Mesenteric fat pad (tissue), 1 donor: ENCODE data around the gene PPP6R2. TPM values are rescaled to one million over a fixed set of nuclear protein-coding genes. Genes with fewer than 3 reads are reported as not detected.
A peak's percentile ranks its signal among the peaks of the same experiment; 100 is the strongest.
"Not testable (repeated sequence)": the region's sequence is repeated elsewhere in the genome, so short reads cannot be mapped to it uniquely, and the experiment has no call there.

Experiments
- DNase-seq: peaks from one replicate; pipeline ENCODE4 v3.0.0-alpha.2; 2020; ENCODE audit warnings: low spot score
- total RNA-seq: library from RNA; stranded (reverse); fragmentation: NEBNext Ultra II Directional; extraction: Animal tissue kit (Norgen Biotek cat#: 25700); gene quantifications from one replicate; pipeline ENCODE4 v1.2.1, GENCODE V29; 2021
- donor health status: DM: yes; HTN: yes; CAD: no.

Gene PPP6R2
- total RNA-seq, 1 donor from 2014 or later = 45.3 TPM

GRCh38 chr22:50341977-50342650 lies 1.0 kb upstream of the PPP6R2 start:
- DNase-seq = peak; percentile 93

DNA sequence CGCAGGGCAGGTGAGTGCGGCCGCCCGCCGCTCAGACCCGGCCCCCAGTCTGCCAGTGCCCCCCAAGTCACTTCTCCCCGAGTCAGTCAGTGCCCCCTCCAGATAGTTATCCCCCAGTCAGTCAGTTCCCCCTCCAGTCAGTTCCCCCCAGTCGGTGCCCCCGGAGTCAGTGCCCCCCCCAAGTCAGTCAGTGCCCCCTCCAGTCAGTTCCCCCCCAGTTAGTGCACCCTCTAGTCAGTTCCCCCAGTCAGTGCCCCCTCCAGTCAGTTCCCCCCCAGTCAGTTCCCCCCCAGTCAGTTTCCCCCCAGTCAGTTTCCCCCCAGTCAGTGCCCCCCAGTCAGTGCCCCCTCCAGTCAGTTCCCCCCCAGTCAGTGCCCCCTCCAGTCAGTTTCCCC lies 411 bp downstream of the PPP6R2 start:
- no peak for DNase-seq

- DNase-seq = no peak
Observed at GRCh38 chr22:50346470-50346869, 3.3 kb downstream of the PPP6R2 start.

DNA sequence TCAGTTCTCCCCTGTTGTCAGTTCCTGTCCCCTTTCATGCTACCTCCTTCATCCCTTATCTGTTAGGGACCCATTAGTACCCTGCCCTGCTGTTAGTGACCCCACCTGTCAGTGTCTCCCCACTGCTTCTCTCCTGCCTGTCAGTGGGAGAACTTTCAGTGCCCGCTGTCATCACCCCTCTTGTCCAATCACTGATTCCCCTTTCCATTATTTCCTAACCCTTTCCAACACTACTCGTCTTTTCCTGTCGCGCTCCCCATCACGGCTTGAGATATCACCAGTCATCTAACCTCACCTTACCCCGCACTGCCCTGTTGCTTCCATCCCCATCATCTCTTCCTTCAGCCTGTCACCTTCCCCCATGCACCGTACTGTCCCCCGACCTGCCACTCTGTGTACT lies 4.0 kb downstream of the PPP6R2 start:
- DNase-seq = no peak

- DNase-seq = no peak
Observed at GRCh38 chr22:50348058-50348457, 4.9 kb downstream of the PPP6R2 start.

GRCh38 chr22:50356186-50356585 lies 13.1 kb downstream of the PPP6R2 start:
- no peak for DNase-seq

- DNase-seq = no peak
Observed at GRCh38 chr22:50357222-50357621, 14.1 kb downstream of the PPP6R2 start.

DNA sequence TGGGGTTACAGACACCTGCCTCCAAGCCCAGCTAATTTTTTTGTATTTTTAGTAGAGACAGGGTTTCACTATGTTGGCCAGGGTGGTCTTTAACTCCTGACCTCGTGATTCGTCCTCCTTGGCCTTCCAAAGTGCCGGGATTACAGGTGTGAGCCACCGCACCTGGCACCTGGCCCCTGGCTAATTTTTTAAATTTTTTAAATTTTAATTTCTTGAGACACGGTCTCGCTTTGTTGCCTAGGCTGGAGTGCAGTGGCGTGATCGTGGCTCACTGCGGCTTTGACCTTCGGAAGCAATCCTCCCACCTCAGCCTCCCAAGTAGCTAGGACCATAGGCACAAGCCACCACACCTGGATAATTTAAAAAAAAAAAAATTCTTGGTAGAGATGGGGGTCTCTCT lies 14.6 kb downstream of the PPP6R2 start:
- DNase-seq = no peak

DNA sequence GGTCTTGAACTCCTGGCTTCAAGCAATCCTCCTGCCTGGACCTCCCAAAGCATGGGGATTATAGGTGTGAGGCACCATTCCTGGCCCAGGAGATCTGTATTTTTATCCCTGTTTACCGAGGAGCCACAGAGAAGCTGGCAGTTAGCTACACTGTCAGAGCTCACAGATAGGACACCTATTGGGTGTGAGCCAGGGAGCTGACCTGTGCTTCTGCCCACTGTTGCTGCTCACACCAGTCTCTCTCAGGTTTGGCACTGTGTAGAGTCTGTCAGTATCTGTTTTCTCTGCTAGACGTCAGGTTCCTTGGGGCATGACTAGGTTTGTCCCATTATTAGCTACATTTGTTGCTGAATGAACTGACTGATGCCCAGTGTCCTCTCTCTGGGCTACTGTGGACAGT lies 17.5 kb downstream of the PPP6R2 start:
- DNase-seq = no peak

- DNase-seq = no peak
Observed at GRCh38 chr22:50361222-50361621, 18.1 kb downstream of the PPP6R2 start.

DNA sequence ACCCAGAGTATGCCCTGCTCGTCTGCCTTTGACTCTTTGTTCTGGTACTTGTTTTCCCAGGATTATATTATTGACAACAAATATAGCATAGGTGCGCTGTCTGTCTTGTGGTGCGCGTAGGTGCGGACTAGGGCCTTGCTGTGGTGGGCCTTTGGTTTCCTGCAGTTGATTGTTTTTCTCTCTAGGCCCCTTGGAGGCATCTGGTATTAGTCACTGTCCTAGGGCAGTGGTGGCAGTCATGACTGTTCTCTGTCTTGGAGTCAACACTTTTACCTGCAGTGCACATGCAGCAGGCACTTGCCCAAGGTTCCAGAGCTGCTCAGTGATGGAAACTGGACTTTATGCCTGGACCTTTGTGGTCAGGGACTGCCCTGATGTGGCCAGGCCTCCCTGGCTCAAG lies 18.6 kb downstream of the PPP6R2 start:
- DNase-seq = no peak

DNA sequence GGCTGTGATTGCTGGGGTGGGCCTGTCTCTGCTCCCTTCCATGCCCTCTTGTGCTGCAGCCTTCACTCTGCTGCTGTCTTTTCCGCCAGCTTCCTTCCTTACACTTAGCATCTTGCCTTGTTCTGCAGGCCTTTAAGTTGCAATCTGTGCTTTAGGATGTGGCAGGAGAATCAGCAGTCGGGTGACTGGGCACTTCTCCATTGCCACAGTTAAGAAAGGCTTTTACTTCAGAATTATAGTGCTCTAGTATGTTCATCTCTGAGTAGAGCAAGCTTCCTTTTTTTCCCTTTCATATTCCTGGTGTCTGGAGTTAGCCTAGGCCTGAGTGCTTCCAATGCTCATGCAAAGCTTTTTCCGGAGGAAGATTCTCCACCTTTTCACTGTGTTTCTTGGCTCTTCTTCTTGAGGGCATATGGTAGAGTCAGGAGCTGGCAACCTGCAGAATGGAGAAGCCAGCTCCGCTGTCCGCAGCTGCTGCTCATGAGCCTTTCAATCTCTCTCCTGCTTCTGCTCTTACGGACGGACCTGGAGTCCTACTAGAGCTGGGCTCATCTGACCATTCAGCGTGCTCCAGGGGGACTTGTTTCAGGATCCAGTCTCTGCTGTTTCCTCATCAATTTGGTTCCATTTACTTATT lies 20.2 kb downstream of the PPP6R2 start:
- no peak for DNase-seq

DNA sequence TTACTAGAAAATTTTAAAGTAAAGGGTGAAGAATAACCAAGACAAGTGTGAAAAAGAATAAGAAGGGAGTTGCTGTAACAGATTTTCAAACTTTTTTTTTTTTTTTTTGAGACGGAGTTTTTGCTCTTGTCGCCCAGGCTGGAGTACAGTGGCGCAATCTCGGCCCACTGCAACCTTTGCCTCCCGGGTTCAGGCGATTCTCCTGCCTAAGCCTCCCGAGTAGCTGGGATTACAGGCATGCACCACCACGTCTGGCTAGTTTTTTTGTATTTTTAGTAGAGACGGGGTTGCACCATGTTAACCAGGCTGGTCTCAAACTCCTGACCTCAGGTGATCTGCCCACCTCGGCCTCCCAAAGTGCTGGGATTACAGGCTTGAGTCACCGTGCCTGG lies 20.7 kb downstream of the PPP6R2 start:
- DNase-seq = not testable (repeated sequence)

- DNase-seq = no peak
Observed at GRCh38 chr22:50367778-50368500, 24.8 kb downstream of the PPP6R2 start.

DNA sequence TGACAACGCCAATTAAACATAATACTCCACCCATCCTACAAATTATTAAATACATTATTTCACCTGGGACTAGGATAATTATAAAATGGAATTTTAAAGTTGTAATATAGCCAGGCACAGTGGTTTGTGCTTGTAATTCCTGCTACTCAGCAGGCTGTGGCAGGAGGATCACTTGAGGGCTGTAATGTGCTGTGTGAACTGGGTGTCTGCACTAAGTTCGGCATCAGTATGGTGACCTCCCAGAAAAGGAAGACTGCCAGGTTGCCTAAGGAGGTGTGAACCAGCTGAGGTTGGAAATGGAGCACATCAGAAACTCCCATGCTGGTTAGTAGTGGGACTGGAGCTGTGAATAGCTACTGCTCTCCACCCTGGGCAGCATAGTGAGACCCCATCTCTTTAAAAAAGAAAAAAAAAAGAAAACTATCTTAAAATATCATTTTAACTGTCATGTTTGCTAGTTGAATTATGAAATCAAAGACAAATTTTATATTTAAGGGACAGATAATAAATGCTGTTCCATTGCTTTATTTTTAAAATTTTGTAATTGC lies 28.0 kb downstream of the PPP6R2 start:
- DNase-seq = no peak

DNA sequence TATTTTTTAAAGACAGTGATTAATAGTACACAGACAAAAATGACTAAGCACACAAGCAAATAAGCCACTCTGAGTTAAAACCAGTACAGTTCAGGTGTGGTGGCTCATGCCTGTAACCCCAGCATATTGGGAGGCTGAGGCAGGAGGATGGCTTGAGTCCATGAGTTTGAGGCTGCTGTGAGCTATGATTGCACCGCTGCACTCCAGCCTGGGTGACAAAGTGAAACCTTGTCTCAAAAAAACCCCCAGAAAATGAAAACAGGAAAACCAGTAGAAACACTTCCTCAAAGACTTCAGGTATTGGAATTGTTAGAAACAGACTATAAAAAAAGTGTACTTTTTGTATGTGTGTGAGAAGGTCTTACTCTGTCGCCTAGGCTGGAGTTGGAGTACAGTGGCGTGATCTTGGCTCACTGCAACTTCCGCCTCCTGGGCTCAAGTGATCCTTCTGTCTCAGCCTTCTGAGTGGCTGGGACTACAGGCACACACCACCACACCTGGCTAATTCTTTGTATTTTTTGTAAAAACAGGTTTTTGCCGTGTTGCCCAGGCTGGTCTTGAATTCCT lies 33.0 kb downstream of the PPP6R2 start:
- no peak for DNase-seq

- not testable (repeated sequence) for DNase-seq
Observed at GRCh38 chr22:50381021-50381555, 38.0 kb downstream of the PPP6R2 start.

DNA sequence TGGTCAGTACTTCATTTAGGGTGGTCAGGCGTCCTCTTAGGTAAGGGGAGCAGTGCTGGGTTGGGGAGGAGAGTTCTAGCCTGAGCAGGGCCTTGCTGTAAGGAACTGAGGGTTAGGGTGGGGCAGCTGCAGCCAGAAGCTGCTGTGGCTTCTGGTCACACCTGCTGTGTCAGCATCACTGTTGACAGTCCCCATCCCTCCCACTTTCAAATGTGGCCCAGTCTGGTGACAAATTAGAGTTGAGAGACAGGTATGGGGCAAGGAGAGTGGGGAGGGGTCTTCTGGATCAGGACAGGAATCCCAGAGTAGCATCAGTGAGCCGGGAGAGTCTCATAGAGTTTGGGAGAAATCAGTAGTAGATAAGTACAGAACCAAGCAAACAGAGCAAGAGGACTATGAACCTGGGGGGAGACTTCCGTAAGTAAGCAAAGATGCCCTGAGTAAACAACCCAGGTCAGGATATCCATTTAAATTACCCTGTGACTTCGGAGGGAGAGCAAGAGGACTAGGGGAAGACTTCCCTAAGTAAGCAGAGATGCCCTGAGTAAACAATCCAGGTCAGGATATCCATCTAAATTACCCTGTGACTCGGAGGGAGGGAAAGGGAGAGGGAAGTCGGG lies 53.7 kb downstream of the PPP6R2 start:
- DNase-seq = no peak

DNA sequence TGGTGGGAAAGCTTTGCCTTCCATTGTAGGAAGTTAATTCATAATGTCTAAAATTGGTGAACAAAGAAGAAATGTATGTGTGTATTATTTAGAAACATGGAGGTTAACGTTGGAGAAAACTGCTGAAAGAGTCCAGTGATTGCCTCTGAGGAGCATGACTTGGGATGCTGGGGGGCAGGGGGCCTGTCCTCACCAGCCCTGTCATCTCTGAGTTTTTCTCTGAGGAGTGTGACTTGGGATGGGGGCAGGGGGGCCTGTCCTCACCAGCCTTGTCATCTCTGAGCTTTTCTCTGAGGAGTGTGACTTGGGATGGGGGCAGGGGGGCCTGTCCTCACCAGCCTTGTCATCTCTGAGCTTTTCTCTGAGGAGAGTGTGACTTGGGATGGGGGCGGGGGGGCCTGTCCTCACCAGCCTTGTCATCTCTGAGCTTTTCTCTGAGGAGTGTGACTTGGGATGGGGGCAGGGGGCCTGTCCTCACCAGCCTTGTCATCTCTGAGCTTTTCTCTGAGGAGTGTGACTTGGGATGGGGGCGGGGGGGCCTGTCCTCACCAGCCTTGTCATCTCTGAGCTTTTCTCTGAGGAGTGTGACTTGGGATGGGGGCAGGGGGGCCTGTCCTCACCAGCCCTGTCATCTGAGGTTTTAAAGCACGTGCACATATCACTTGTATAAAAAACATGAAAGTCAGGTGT lies 54.4 kb downstream of the PPP6R2 start:
- DNase-seq = not testable (repeated sequence)

DNA sequence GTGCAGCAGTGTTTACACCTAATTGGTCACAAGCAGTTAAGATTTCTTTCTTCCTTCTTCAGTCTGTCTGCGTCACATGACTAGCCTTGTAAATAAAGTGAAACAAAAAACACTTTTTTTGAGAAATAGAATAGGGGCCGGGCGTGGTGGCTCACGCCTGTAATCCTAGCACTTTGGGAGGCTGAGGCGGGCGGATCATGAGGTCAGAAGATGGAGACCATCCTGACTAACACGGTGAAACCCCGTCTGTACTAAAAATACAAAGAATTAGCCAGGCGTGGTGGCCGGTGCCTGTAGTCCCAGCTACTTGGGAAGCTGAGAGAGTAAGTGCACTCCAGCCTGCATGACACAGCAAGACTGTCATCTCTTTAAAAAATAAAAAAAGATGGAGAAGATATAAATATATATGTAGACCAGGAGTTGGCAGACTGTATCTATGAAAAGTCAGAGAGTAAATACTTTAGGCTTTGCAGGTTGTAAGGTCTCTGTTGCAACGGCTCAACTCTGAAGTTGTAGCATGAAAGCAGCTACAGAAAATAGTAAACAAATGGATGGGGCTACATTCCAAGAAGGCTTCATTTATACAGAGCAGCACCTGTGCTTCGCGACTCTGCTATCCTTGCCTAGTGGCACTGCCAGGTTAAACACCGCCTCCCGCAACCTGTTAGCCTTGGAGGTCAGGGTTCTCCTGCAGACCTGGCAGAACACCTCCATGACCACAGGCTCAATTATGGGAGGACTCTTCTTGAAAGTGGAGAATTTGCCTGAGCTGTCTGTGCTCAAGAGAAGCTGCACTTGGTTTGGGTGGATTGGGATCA lies 55.9 kb downstream of the PPP6R2 start:
- DNase-seq = no peak
